ENCODE measurements around the gene CD59. TPM values are rescaled to one million over a fixed set of nuclear protein-coding genes. Genes with fewer than 3 reads are reported as not detected.
"Not testable (repeated sequence)": the region's sequence is repeated elsewhere in the genome, so short reads cannot be mapped to it uniquely, and the experiment has no call there.

Gene CD59
- total RNA-seq, 1 experiment from 2014 or later, result 170 TPM

GRCh38 chr11:33684003-33684706, 52.1 kb downstream of the CD59 start:
- Histone ChIP-seq H3K9me2 (replicated peaks; ENCODE audit: low read length) (no peaks in the 10 kb centered on the region), H4K20me1 (ENCODE audit: low read length) (no peaks in the 10 kb centered on the region), H3K36me3 (ENCODE audit: low read depth, low read length) (no peaks in the 10 kb centered on the region), H3K9me3 (ENCODE audit: low read length) (no peaks in the 10 kb centered on the region), H3K4me2 (ENCODE audit: low read length) (no peak overlapping the region), H3K4me1 (ENCODE audit: insufficient read depth, low read length) (peaks cover 28% of the 10 kb centered on the region), H3F3A (ENCODE audit: low read length, unreplicated experiment) (peaks cover 7% of the 10 kb centered on the region), H3K9ac (ENCODE audit: low read length) (no peak overlapping the region), H3K27ac (ENCODE audit: low read length) (no peak overlapping the region), H2AFZ (ENCODE audit: low read length) (no peak overlapping the region), H3K27me3 (ENCODE audit: low read length) (no peaks in the 10 kb centered on the region), H3K4me3 (ENCODE audit: low read length) (no peak overlapping the region), H3K79me2 (ENCODE audit: low read length) (no peaks in the 10 kb centered on the region)
- ChIA-PET POLR2A (ENCODE audit: unreplicated experiment) (interaction anchor here (0.7 kb wide), 1 partner anchor 50 kb away, joined by 3 read pairs; no protein-coding TSS in a partner anchor), CTCF (interaction anchor here (1.3 kb wide), 1 partner anchor 58 kb away, joined by 5 read pairs; no protein-coding TSS in a partner anchor)
- intact Hi-C loops (cut with micrococcal nuclease), result no loop called here
- no TSS peak for BruUV-seq (replicated peaks)
- DNase-seq (no peak), ATAC-seq (no peak)
- no peak for TF ChIP-seq EZH2phosphoT487 (IDR thresholded peaks at IDR 0.05; ENCODE audit: borderline replicate concordance, low read length)
- TF ChIP-seq, protein P1, sequence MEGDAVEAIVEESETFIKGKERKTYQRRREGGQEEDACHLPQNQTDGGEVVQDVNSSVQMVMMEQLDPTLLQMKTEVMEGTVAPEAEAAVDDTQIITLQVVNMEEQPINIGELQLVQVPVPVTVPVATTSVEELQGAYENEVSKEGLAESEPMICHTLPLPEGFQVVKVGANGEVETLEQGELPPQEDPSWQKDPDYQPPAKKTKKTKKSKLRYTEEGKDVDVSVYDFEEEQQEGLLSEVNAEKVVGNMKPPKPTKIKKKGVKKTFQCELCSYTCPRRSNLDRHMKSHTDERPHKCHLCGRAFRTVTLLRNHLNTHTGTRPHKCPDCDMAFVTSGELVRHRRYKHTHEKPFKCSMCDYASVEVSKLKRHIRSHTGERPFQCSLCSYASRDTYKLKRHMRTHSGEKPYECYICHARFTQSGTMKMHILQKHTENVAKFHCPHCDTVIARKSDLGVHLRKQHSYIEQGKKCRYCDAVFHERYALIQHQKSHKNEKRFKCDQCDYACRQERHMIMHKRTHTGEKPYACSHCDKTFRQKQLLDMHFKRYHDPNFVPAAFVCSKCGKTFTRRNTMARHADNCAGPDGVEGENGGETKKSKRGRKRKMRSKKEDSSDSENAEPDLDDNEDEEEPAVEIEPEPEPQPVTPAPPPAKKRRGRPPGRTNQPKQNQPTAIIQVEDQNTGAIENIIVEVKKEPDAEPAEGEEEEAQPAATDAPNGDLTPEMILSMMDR (conservative IDR thresholded peaks at IDR 0.05; ENCODE audit: low read depth, low read length), result no peak
- no peak for TF ChIP-seq EZH2 (IDR thresholded peaks at IDR 0.05; ENCODE audit: low read length, unreplicated experiment)

GRCh38 chr11:33682446-33682845, 53.8 kb downstream of the CD59 start:
- TF ChIP-seq, protein P1 (conservative IDR thresholded peaks at IDR 0.05; ENCODE audit: low read depth, low read length), result peak; percentile 49
- no peak for TF ChIP-seq EZH2phosphoT487 (IDR thresholded peaks at IDR 0.05; ENCODE audit: borderline replicate concordance, low read length)
- peak; percentile 40 for ATAC-seq
- Histone ChIP-seq H3K4me2 (ENCODE audit: low read length) (no peak overlapping the region), H2AFZ (ENCODE audit: low read length) (no peak overlapping the region), H3F3A (ENCODE audit: low read length, unreplicated experiment) (no peaks in the 10 kb centered on the region), H4K20me1 (ENCODE audit: low read length) (no peaks in the 10 kb centered on the region), H3K27me3 (ENCODE audit: low read length) (no peaks in the 10 kb centered on the region), H3K9ac (ENCODE audit: low read length) (no peak overlapping the region), H3K9me2 (replicated peaks; ENCODE audit: low read length) (no peaks in the 10 kb centered on the region), H3K4me1 (ENCODE audit: insufficient read depth, low read length) (peaks cover 11% of the 10 kb centered on the region), H3K4me3 (ENCODE audit: low read length) (no peak overlapping the region), H3K36me3 (ENCODE audit: low read depth, low read length) (no peaks in the 10 kb centered on the region), H3K9me3 (ENCODE audit: low read length) (no peaks in the 10 kb centered on the region), H3K27ac (ENCODE audit: low read length) (no peak overlapping the region), H3K79me2 (ENCODE audit: low read length) (no peaks in the 10 kb centered on the region)
- DNase-seq, result peak; percentile 57
- no TSS peak for BruUV-seq (replicated peaks)
- CTCF ChIA-PET, result no interaction called here
- intact Hi-C loops (cut with micrococcal nuclease), result no loop called here
- POLR2A ChIA-PET (ENCODE audit: unreplicated experiment), result no interaction called here

DNA sequence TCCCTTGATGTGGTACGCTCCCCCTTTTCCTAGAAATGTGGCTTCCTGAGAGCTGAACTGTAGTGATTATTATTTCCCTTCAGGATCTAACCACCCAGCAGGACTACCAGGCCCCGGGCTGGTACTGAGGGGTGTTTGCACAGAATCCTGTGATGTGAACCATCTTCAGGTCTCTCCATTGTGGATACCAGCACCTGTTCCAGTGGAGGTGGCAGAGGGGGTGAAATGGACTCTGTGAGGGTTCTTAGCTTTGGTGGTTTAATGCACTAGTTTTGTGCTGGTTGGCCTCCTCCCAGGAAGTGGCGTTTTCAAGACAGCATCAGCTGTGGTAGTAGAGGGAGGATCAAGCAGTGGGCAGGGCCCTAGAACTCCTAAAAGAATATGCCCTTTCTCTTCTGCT, 54.2 kb downstream of the CD59 start:
- no peaks in the 10 kb centered on the region for H4K20me1 ChIP-seq (ENCODE audit: low read length)
- no peaks in the 10 kb centered on the region for H3K27me3 ChIP-seq (ENCODE audit: low read length)
- no peaks in the 10 kb centered on the region for H3K36me3 ChIP-seq (ENCODE audit: low read depth, low read length)
- H3K79me2 ChIP-seq (ENCODE audit: low read length), result no peaks in the 10 kb centered on the region
- intact Hi-C loops (cut with micrococcal nuclease), result no loop called here
- H3K9me3 ChIP-seq (ENCODE audit: low read length), result no peaks in the 10 kb centered on the region
- H3K4me2 ChIP-seq (ENCODE audit: low read length), result no peak overlapping the region
- DNase-seq (no peak), ATAC-seq (no peak)
- H3K9me2 ChIP-seq (replicated peaks; ENCODE audit: low read length), result no peaks in the 10 kb centered on the region
- no peak overlapping the region for H2AFZ ChIP-seq (ENCODE audit: low read length)
- ChIA-PET CTCF (no interaction called here), POLR2A (ENCODE audit: unreplicated experiment) (no interaction called here)
- H3K9ac ChIP-seq (ENCODE audit: low read length), result no peak overlapping the region
- no TSS peak for BruUV-seq (replicated peaks)
- peaks cover 10% of the 10 kb centered on the region; the same call in 1 of the 2 replicates for H3K4me1 ChIP-seq (ENCODE audit: insufficient read depth, low read length)
- no peaks in the 10 kb centered on the region for H3F3A ChIP-seq (ENCODE audit: low read length, unreplicated experiment)
- no peak overlapping the region for H3K27ac ChIP-seq (ENCODE audit: low read length)
- H3K4me3 ChIP-seq (ENCODE audit: low read length), result no peak overlapping the region
- TF ChIP-seq, protein P1 (conservative IDR thresholded peaks at IDR 0.05; ENCODE audit: low read depth, low read length), result no peak
- TF ChIP-seq EZH2phosphoT487 (IDR thresholded peaks at IDR 0.05; ENCODE audit: borderline replicate concordance, low read length), result no peak
- TF ChIP-seq EZH2 (IDR thresholded peaks at IDR 0.05; ENCODE audit: low read length, unreplicated experiment), result no peak

- H3K9me3 ChIP-seq (ENCODE audit: low read length); H3K4me3 ChIP-seq (ENCODE audit: low read length); H3K27ac ChIP-seq (ENCODE audit: low read length); H3K9me2 ChIP-seq (replicated peaks; ENCODE audit: low read length); H3K4me2 ChIP-seq (ENCODE audit: low read length); DNase-seq; POLR2A ChIA-PET (ENCODE audit: unreplicated experiment); H3K9ac ChIP-seq (ENCODE audit: low read length); intact Hi-C loops (cut with micrococcal nuclease); BruUV-seq (replicated peaks); H3F3A ChIP-seq (ENCODE audit: low read length, unreplicated experiment); H4K20me1 ChIP-seq (ENCODE audit: low read length); H3K27me3 ChIP-seq (ENCODE audit: low read length); H3K36me3 ChIP-seq (ENCODE audit: low read depth, low read length); H2AFZ ChIP-seq (ENCODE audit: low read length); H3K79me2 ChIP-seq (ENCODE audit: low read length); ATAC-seq; CTCF ChIA-PET; H3K4me1 ChIP-seq (ENCODE audit: insufficient read depth, low read length): not testable (repeated sequence)
These were observed 57.6 kb downstream of the CD59 start for GRCh38 chr11:33678616-33679015.

All from PC-3 (cell line).